Measurements from ENCODE around the gene DYNLRB1.

The DYNLRB1 gene

DNA sequence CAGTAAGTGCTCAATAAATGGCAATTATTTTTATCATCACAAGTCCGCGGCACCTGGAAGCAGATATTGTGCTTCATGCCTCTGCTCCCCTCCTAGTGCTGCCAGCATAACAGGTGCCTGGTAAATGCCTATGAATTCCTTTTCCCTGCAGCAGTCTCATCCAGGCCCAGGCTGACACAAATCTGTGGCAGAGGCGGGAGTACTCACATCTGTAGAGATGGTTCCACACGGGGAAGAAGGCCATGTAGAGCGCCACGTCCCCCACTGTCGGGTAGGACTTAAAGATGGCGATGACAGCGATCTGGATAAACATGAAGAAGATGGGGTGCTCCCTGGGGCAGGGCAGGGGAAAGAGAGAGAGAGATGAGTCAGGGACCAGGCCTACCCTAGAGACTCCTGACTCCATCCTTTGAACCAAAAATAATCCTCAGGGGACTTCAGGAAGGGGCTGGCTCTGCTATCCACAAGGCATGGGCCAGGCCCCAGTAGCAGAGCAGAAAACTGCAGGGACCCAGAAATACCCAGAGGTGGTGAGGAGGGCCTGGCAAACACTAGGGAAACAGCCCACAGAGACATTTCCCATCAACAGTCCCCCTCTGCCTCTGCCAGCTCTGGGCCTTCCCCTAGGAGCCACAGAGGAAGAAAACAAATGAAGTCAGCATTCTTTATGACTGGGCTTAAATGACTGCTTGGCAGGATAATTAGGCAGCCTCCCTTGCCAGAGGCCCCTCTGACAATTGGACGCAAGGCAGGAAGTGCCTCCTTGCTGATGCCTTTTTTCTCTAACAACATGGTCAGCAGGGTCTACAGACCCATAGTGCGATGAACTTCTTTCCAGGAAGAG, 65.3 kb downstream of the DYNLRB1 start:
- H3F3A ChIP-seq (ENCODE audit: control insufficient read depth, insufficient read depth) = no peaks in the 10 kb centered on the region
- peaks cover 4% of the 10 kb centered on the region; the same call in 1 of the 2 replicates for H3K9me3 ChIP-seq (ENCODE audit: control insufficient read depth, insufficient read depth, low read length)
- no peaks in the 10 kb centered on the region for H3K9me2 ChIP-seq (replicated peaks; ENCODE audit: control insufficient read depth, low read length)
- no peaks in the 10 kb centered on the region for H4K20me1 ChIP-seq (ENCODE audit: control insufficient read depth, insufficient read depth, low read depth, low read length)
- H3K4me1 ChIP-seq (ENCODE audit: control insufficient read depth, low read length) = peaks cover 13% of the 10 kb centered on the region
- TF ChIP-seq, protein P1, sequence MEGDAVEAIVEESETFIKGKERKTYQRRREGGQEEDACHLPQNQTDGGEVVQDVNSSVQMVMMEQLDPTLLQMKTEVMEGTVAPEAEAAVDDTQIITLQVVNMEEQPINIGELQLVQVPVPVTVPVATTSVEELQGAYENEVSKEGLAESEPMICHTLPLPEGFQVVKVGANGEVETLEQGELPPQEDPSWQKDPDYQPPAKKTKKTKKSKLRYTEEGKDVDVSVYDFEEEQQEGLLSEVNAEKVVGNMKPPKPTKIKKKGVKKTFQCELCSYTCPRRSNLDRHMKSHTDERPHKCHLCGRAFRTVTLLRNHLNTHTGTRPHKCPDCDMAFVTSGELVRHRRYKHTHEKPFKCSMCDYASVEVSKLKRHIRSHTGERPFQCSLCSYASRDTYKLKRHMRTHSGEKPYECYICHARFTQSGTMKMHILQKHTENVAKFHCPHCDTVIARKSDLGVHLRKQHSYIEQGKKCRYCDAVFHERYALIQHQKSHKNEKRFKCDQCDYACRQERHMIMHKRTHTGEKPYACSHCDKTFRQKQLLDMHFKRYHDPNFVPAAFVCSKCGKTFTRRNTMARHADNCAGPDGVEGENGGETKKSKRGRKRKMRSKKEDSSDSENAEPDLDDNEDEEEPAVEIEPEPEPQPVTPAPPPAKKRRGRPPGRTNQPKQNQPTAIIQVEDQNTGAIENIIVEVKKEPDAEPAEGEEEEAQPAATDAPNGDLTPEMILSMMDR (IDR thresholded peaks at IDR 0.05; ENCODE audit: low read depth, low read length, poor library complexity, severe bottlenecking) = no peak
- no peak for TF ChIP-seq EZH2phosphoT487 (IDR thresholded peaks at IDR 0.05; ENCODE audit: borderline replicate concordance, low read length)
- peaks cover 16% of the 10 kb centered on the region for H3K36me3 ChIP-seq (ENCODE audit: control insufficient read depth, low read length)
- no peak overlapping the region for H3K4me3 ChIP-seq (ENCODE audit: low read length)
- H3K27me3 ChIP-seq (ENCODE audit: control insufficient read depth, low read length) = no peaks in the 10 kb centered on the region
- H3K27ac ChIP-seq (ENCODE audit: low read depth, low read length) = no peak overlapping the region
- no peaks in the 10 kb centered on the region for H3K79me2 ChIP-seq (ENCODE audit: control insufficient read depth, low read length)
- no peak overlapping the region for H3K4me2 ChIP-seq (ENCODE audit: low read length)

GRCh38 chr20:34582221-34582620, 66.0 kb downstream of the DYNLRB1 start:
- Histone ChIP-seq H3K36me3 (ENCODE audit: control insufficient read depth, low read length) (peaks cover 16% of the 10 kb centered on the region), H3F3A (ENCODE audit: control insufficient read depth, insufficient read depth) (no peaks in the 10 kb centered on the region), H3K4me2 (ENCODE audit: low read length) (no peak overlapping the region), H3K9me2 (replicated peaks; ENCODE audit: control insufficient read depth, low read length) (no peaks in the 10 kb centered on the region), H4K20me1 (ENCODE audit: control insufficient read depth, insufficient read depth, low read depth, low read length) (no peaks in the 10 kb centered on the region), H3K9me3 (ENCODE audit: control insufficient read depth, insufficient read depth, low read length) (peaks cover 4% of the 10 kb centered on the region; the same call in 1 of the 2 replicates), H3K79me2 (ENCODE audit: control insufficient read depth, low read length) (no peaks in the 10 kb centered on the region), H3K4me1 (ENCODE audit: control insufficient read depth, low read length) (peaks cover 13% of the 10 kb centered on the region), H3K4me3 (ENCODE audit: low read length) (no peak overlapping the region), H3K27ac (ENCODE audit: low read depth, low read length) (no peak overlapping the region), H3K27me3 (ENCODE audit: control insufficient read depth, low read length) (no peaks in the 10 kb centered on the region)
- no peak for TF ChIP-seq EZH2phosphoT487 (IDR thresholded peaks at IDR 0.05; ENCODE audit: borderline replicate concordance, low read length)

- H3K4me1 ChIP-seq (ENCODE audit: control insufficient read depth, low read length) = peaks cover 13% of the 10 kb centered on the region
- H3K4me3 ChIP-seq (ENCODE audit: low read length) = no peak overlapping the region
- no peak overlapping the region for H3K27ac ChIP-seq (ENCODE audit: low read depth, low read length)
- H3F3A ChIP-seq (ENCODE audit: control insufficient read depth, insufficient read depth) = no peaks in the 10 kb centered on the region
- no peaks in the 10 kb centered on the region for H3K27me3 ChIP-seq (ENCODE audit: control insufficient read depth, low read length)
- H3K36me3 ChIP-seq (ENCODE audit: control insufficient read depth, low read length) = peaks cover 19% of the 10 kb centered on the region
- no peak overlapping the region for H3K4me2 ChIP-seq (ENCODE audit: low read length)
- H3K9me2 ChIP-seq (replicated peaks; ENCODE audit: control insufficient read depth, low read length) = no peaks in the 10 kb centered on the region
- H3K79me2 ChIP-seq (ENCODE audit: control insufficient read depth, low read length) = no peaks in the 10 kb centered on the region
- no peaks in the 10 kb centered on the region for H4K20me1 ChIP-seq (ENCODE audit: control insufficient read depth, insufficient read depth, low read depth, low read length)
- peaks cover 4% of the 10 kb centered on the region; the same call in 1 of the 2 replicates for H3K9me3 ChIP-seq (ENCODE audit: control insufficient read depth, insufficient read depth, low read length)
- TF ChIP-seq, protein P1 (IDR thresholded peaks at IDR 0.05; ENCODE audit: low read depth, low read length, poor library complexity, severe bottlenecking) = no peak
- no peak for TF ChIP-seq EZH2phosphoT487 (IDR thresholded peaks at IDR 0.05; ENCODE audit: borderline replicate concordance, low read length)
These were observed 66.7 kb downstream of the DYNLRB1 start for GRCh38 chr20:34582911-34583310.

DNA sequence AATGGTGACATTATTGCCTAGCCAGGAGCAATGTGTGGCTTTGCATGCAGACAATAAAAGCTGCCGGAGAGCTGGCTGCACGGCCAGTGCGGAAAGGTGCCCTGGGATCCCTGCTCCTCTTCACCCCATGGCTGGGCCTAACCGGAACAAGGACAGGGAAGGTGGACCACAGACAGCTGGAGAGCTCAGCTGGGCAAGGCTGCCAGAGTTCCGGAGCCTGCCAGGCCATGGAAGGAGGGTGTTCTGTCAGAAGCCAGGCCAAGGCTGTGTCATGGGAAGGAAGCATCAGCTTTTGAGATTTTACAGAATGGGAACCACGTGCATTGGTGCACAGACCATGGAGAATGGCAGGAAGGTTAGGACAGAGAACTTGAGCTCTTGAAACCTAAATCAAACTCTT, 67.3 kb downstream of the DYNLRB1 start:
- Histone ChIP-seq H3K9me3 (ENCODE audit: control insufficient read depth, insufficient read depth, low read length) (peaks cover 4% of the 10 kb centered on the region; the same call in 1 of the 2 replicates), H3K79me2 (ENCODE audit: control insufficient read depth, low read length) (no peaks in the 10 kb centered on the region), H3K36me3 (ENCODE audit: control insufficient read depth, low read length) (peaks cover 20% of the 10 kb centered on the region), H3K27me3 (ENCODE audit: control insufficient read depth, low read length) (no peaks in the 10 kb centered on the region), H3F3A (ENCODE audit: control insufficient read depth, insufficient read depth) (no peaks in the 10 kb centered on the region), H3K4me3 (ENCODE audit: low read length) (no peak overlapping the region), H3K4me1 (ENCODE audit: control insufficient read depth, low read length) (peaks cover 13% of the 10 kb centered on the region), H3K4me2 (ENCODE audit: low read length) (no peak overlapping the region), H3K27ac (ENCODE audit: low read depth, low read length) (no peak overlapping the region), H3K9me2 (replicated peaks; ENCODE audit: control insufficient read depth, low read length) (no peaks in the 10 kb centered on the region), H4K20me1 (ENCODE audit: control insufficient read depth, insufficient read depth, low read depth, low read length) (no peaks in the 10 kb centered on the region)
- no peak for TF ChIP-seq EZH2phosphoT487 (IDR thresholded peaks at IDR 0.05; ENCODE audit: borderline replicate concordance, low read length)
- TF ChIP-seq, protein P1 (IDR thresholded peaks at IDR 0.05; ENCODE audit: low read depth, low read length, poor library complexity, severe bottlenecking) = no peak
